Measurements from ENCODE around the gene ZNF24. TPM values are rescaled to one million over a fixed set of nuclear protein-coding genes. Genes with fewer than 3 reads are reported as not detected.

The ZNF24 gene
- total RNA-seq, 3 donors from 2014 or later: 39.0 to 79.0 (median 52.8) TPM

- no peaks in the 10 kb centered on the region for H3K4me1 ChIP-seq
- no peak overlapping the region for H3K27ac ChIP-seq
- no peak overlapping the region for H3K4me3 ChIP-seq
- H3K36me3 ChIP-seq: no peaks in the 10 kb centered on the region
- intact Hi-C loops (cut with DNase I; ENCODE audit: low total_unique reads): no loop called here
- no peaks in the 10 kb centered on the region for H3K27me3 ChIP-seq
- DNase-seq (ENCODE audit: low spot score in 2 of 2): no peak
- no peaks in the 10 kb centered on the region for H3K9me3 ChIP-seq
- TF ChIP-seq POLR2AphosphoS5 (IDR thresholded peaks at IDR 0.05) (no peak), POLR2A (IDR thresholded peaks at IDR 0.05) (no peak), CTCF (IDR thresholded peaks at IDR 0.05) (no peak)
Observed at GRCh38 chr18:35378574-35378896, 34.3 kb upstream of the ZNF24 start.

- intact Hi-C loops (cut with DNase I; ENCODE audit: low total_unique reads): no loop called here
- Histone ChIP-seq H3K27me3 (no peaks in the 10 kb centered on the region), H3K9me3 (no peaks in the 10 kb centered on the region), H3K27ac (peak overlapping the region in 1 of 2 donors; percentile 78), H3K36me3 (no peaks in the 10 kb centered on the region), H3K4me1 (no peaks in the 10 kb centered on the region), H3K4me3 (peak overlapping the region in 1 of 3 donors; percentile 85)
- TF ChIP-seq POLR2AphosphoS5 (IDR thresholded peaks at IDR 0.05) (no peak), CTCF (IDR thresholded peaks at IDR 0.05) (no peak), POLR2A (IDR thresholded peaks at IDR 0.05) (no peak)
- no peak for DNase-seq (ENCODE audit: low spot score in 2 of 2)
Observed at GRCh38 chr18:35377875-35378573, 33.8 kb upstream of the ZNF24 start.

- no peaks in the 10 kb centered on the region for H3K9me3 ChIP-seq
- intact Hi-C loops (cut with DNase I; ENCODE audit: low total_unique reads): no loop called here
- peak within 1 kb of the TSS; percentile 85 to 90 (median 87) for H3K4me3 ChIP-seq
- DNase-seq (ENCODE audit: low spot score in 2 of 2): peak; percentile 78 to 87
- H3K4me1 ChIP-seq: no peaks in the 10 kb centered on the region
- TF ChIP-seq POLR2A (IDR thresholded peaks at IDR 0.05) (no peak), POLR2AphosphoS5 (IDR thresholded peaks at IDR 0.05) (peak; percentile 19 to 77 (median 37))
- no peaks in the 10 kb centered on the region for H3K36me3 ChIP-seq
- no peaks in the 10 kb centered on the region for H3K27me3 ChIP-seq
- peak within 1 kb of the TSS; percentile 77 to 78 for H3K27ac ChIP-seq
Observed at GRCh38 chr18:35376742-35377695, 32.8 kb upstream of the ZNF24 start, which contains the start of gene ZNF396. Gene ZNF396 (minus strand): TSS chr18:35377337. CDS start chr18:35374292, 3,045 bp downstream.

GRCh38 chr18:35376393-35376741 lies 32.1 kb upstream of the ZNF24 start:
- intact Hi-C loops (cut with DNase I; ENCODE audit: low total_unique reads): no loop called here
- DNase-seq (ENCODE audit: low spot score in 2 of 2): peak in 1 of 2 donors; percentile 22
- Histone ChIP-seq H3K36me3 (no peaks in the 10 kb centered on the region), H3K4me3 (peak overlapping the region; percentile 85 to 90 (median 87)), H3K9me3 (no peaks in the 10 kb centered on the region), H3K4me1 (no peaks in the 10 kb centered on the region), H3K27me3 (no peaks in the 10 kb centered on the region), H3K27ac (peak overlapping the region; percentile 77 to 78)
- TF ChIP-seq POLR2A (IDR thresholded peaks at IDR 0.05) (no peak), CTCF (IDR thresholded peaks at IDR 0.05) (no peak), POLR2AphosphoS5 (IDR thresholded peaks at IDR 0.05) (no peak)

- H3K27me3 ChIP-seq: no peaks in the 10 kb centered on the region
- DNase-seq (ENCODE audit: low spot score in 2 of 2): no peak
- no peaks in the 10 kb centered on the region for H3K9me3 ChIP-seq
- TF ChIP-seq POLR2A (IDR thresholded peaks at IDR 0.05) (no peak), POLR2AphosphoS5 (IDR thresholded peaks at IDR 0.05) (no peak), CTCF (IDR thresholded peaks at IDR 0.05) (no peak)
- H3K4me3 ChIP-seq: no peak overlapping the region
- no peaks in the 10 kb centered on the region for H3K36me3 ChIP-seq
- no peaks in the 10 kb centered on the region for H3K4me1 ChIP-seq
- H3K27ac ChIP-seq: no peak overlapping the region
- intact Hi-C loops (cut with DNase I; ENCODE audit: low total_unique reads): no loop called here
Observed at GRCh38 chr18:35374708-35375107, 30.5 kb upstream of the ZNF24 start.

All from breast epithelium (tissue), 4 donors.